ENCODE results near the gene TRIM37.
"Not testable (repeated sequence)": the region's sequence is repeated elsewhere in the genome, so short reads cannot be mapped to it uniquely, and the experiment has no call there.

TRIM37 gene

GRCh38 chr17:59108400-59109102, 1.9 kb upstream of the TRIM37 start:
- no peak for DNase-seq

- no peak for DNase-seq
These were observed 608 bp upstream of the TRIM37 start for GRCh38 chr17:59107306-59107670.

- peak; percentile 50 for DNase-seq
These were observed 723 bp downstream of the TRIM37 start for GRCh38 chr17:59105852-59106462.

- no peak for DNase-seq
These were observed 5.5 kb downstream of the TRIM37 start for GRCh38 chr17:59101178-59101577.

GRCh38 chr17:59097876-59098275, 8.8 kb downstream of the TRIM37 start:
- no peak for DNase-seq

GRCh38 chr17:59094861-59095530, 11.7 kb downstream of the TRIM37 start:
- no peak for DNase-seq

- DNase-seq = no peak
These were observed 12.9 kb downstream of the TRIM37 start for GRCh38 chr17:59093702-59094231.

- DNase-seq = no peak
These were observed 13.5 kb downstream of the TRIM37 start for GRCh38 chr17:59093145-59093701.

GRCh38 chr17:59090593-59090992, 16.1 kb downstream of the TRIM37 start:
- DNase-seq = not testable (repeated sequence)

- DNase-seq = no peak
These were observed 22.5 kb downstream of the TRIM37 start for GRCh38 chr17:59084154-59084553.

GRCh38 chr17:59074494-59074893, 32.2 kb downstream of the TRIM37 start:
- DNase-seq = no peak

GRCh38 chr17:59073972-59074371, 32.7 kb downstream of the TRIM37 start:
- no peak for DNase-seq

GRCh38 chr17:59069856-59070255, 36.8 kb downstream of the TRIM37 start:
- no peak for DNase-seq

- no peak for DNase-seq
These were observed 38.9 kb downstream of the TRIM37 start for GRCh38 chr17:59067756-59068155.

- no peak for DNase-seq
These were observed 39.3 kb downstream of the TRIM37 start for GRCh38 chr17:59067340-59067739.

- DNase-seq = no peak
These were observed 44.2 kb downstream of the TRIM37 start for GRCh38 chr17:59062509-59062908.

- DNase-seq = no peak
These were observed 49.8 kb downstream of the TRIM37 start for GRCh38 chr17:59056857-59057256.

GRCh38 chr17:59049798-59050197, 56.9 kb downstream of the TRIM37 start:
- no peak for DNase-seq

- DNase-seq = no peak
These were observed 59.1 kb downstream of the TRIM37 start for GRCh38 chr17:59047616-59048015.

- no peak for DNase-seq
These were observed 60.5 kb downstream of the TRIM37 start for GRCh38 chr17:59046192-59046591.

GRCh38 chr17:59038734-59039133, 67.9 kb downstream of the TRIM37 start:
- DNase-seq = no peak

GRCh38 chr17:59037960-59038359, 68.7 kb downstream of the TRIM37 start:
- no peak for DNase-seq

GRCh38 chr17:59030811-59031210, 75.9 kb downstream of the TRIM37 start:
- no peak for DNase-seq

- DNase-seq = no peak
These were observed 78.4 kb downstream of the TRIM37 start for GRCh38 chr17:59028328-59028727.
